T-cell (primary cell): ENCODE results near the gene CRB1. TPM values are rescaled to one million over a fixed set of nuclear protein-coding genes. Genes with fewer than 3 reads are reported as not detected.

Experiments
- ATAC-seq, 4 experiments: fragments of 200-7000 bp in 3 of 4; fragments of 150-1000 bp in 1 of 4; cut with Tn5 transposase; replicated peaks in 1 of 4; 1 replicate in 3 of 4; 2 replicates in 1 of 4; pipeline ENCODE4 v1.10.0; 2021; ENCODE audit warnings: moderate library complexity in 3 of 4, mild to moderate bottlenecking in 2 of 4, moderate number of reproducible peaks in 1 of 4
- CTCF ChIA-PET, 2 donors: fragments of 300-600 bp; sonication (Branson Sonifier 250); formaldehyde crosslinking; loops; one replicate each; lab custom pipeline; 2022; ENCODE audit warnings: antibody characterized with exemption in 2 of 2; lab: Charles Lee
- POLR2A ChIA-PET, 2 donors: fragments of 300-600 bp; sonication (Branson Sonifier 250); formaldehyde crosslinking; loops; one replicate each; lab custom pipeline; 2022; ENCODE audit warnings: antibody characterized with exemption in 2 of 2; lab: Charles Lee
- DNase-seq, 35 experiments: peaks; one replicate each; pipeline versions ENCODE4 v3.0.0 to v3.0.0-alpha.2; 2013 to 2023
- H3K27ac ChIP-seq: one replicate; pipeline ENCODE4 v1.5.1; 2013; ENCODE audit warnings: low read length
- H3K27me3 ChIP-seq, 2 experiments: replicated peaks in 1 of 2; 1 replicate in 1 of 2; 2 replicates in 1 of 2; pipeline versions ENCODE4 v1.6.1 to v1.7.0; 2013; ENCODE audit warnings: low read length in 1 of 2, mixed read lengths in 1 of 2; ENCODE audit not compliant: control insufficient read depth in 2 of 2, insufficient read depth in 2 of 2; ENCODE audit errors: extremely low read depth in 1 of 2
- H3K36me3 ChIP-seq, 2 donors: 1 replicate in 1 of 2; 2 replicates in 1 of 2; pipeline versions ENCODE4 v1.6.1 to v1.7.0; 2013; ENCODE audit warnings: low read length in 1 of 2; ENCODE audit not compliant: control insufficient read depth in 2 of 2, insufficient read depth in 1 of 2; ENCODE audit errors: extremely low read depth in 1 of 2
- H3K4me1 ChIP-seq, 2 experiments: 1 replicate in 1 of 2; 2 replicates in 1 of 2; pipeline versions ENCODE4 v1.6.1 to v1.7.0; 2013; ENCODE audit warnings: low read length in 2 of 2, mixed read lengths in 1 of 2; ENCODE audit not compliant: insufficient read depth in 2 of 2, control insufficient read depth in 1 of 2; ENCODE audit errors: extremely low read depth in 1 of 2
- H3K4me3 ChIP-seq, 2 donors: 1 replicate in 1 of 2; 2 replicates in 1 of 2; pipeline versions ENCODE4 v1.5.1 to v1.7.0; 2013; ENCODE audit warnings: mild to moderate bottlenecking in 2 of 2, low read length in 1 of 2, moderate library complexity in 1 of 2; ENCODE audit not compliant: control insufficient read depth in 1 of 2; ENCODE audit errors: extremely low read depth in 1 of 2
- H3K9me3 ChIP-seq: 2 replicates; pipeline ENCODE4 v1.7.0; 2013
- H3K27ac Mint-ChIP-seq, 2 donors: one replicate each; pipeline ENCODE4 v1.8.0; 2020 to 2021; ENCODE audit warnings: mild to moderate bottlenecking in 2 of 2, mixed read lengths in 2 of 2
- H3K27me3 Mint-ChIP-seq, 2 donors: one replicate each; pipeline ENCODE4 v1.8.0; 2021 to 2022; ENCODE audit warnings: mixed read lengths in 2 of 2
- H3K36me3 Mint-ChIP-seq: one replicate; pipeline ENCODE4 v1.8.0; 2021; ENCODE audit warnings: mixed read lengths
- H3K4me1 Mint-ChIP-seq, 3 donors: one replicate each; pipeline ENCODE4 v1.8.0; 2020 to 2022; ENCODE audit warnings: mixed read lengths in 3 of 3, mild to moderate bottlenecking in 1 of 3
- H3K4me3 Mint-ChIP-seq, 3 donors: one replicate each; pipeline ENCODE4 v1.8.0; 2020 to 2022; ENCODE audit warnings: mild to moderate bottlenecking in 3 of 3, mixed read lengths in 3 of 3, moderate library complexity in 3 of 3
- H3K9me3 Mint-ChIP-seq, 3 donors: one replicate each; pipeline ENCODE4 v1.8.0; 2020 to 2022; ENCODE audit warnings: mixed read lengths in 3 of 3
- WGBS: methylation state at CpG from one replicate; pipeline ENCODE4 v1.1.5; 2013; ENCODE audit warnings: missing lambda C conversion rate; ENCODE audit not compliant: insufficient coverage; 5-methylcytosine and 5-hydroxymethylcytosine counted together
- total RNA-seq, 35 experiments: library from RNA in 6 of 35; stranded (reverse) in 6 of 35; fragments of 120-200 nt in 1 of 35; gene quantifications; one replicate each; pipeline versions ENCODE4 v1.2.1 to v1.2.4 and lab custom pipeline; 2013 to 2026

The CRB1 gene
- total RNA-seq, 5 donors from 2014 or later (not counting 1 experiment from before 2014, with no cell fraction given) = 0.09 to 0.47 (median 0.33) TPM

- CTCF ChIA-PET = interaction anchor here in 1 of 2 donors (0.7 kb wide), 1 partner anchor 1921 kb away, joined by 3 read pairs; no protein-coding TSS in a partner anchor
- Mint-ChIP-seq H3K27me3 (no peaks in the 10 kb centered on the region), H3K4me3 (no peak overlapping the region), H3K4me1 (no peaks in the 10 kb centered on the region), H3K9me3 (no peaks in the 10 kb centered on the region), H3K27ac (no peak overlapping the region), H3K36me3 (no peaks in the 10 kb centered on the region)
- ATAC-seq (no peak), DNase-seq (no peak)
- H3K9me3 ChIP-seq = no peaks in the 10 kb centered on the region
- H3K27me3 ChIP-seq = peaks cover 0 to 3% of the 10 kb centered on the region in 2 experiments
- no peak overlapping the region for H3K4me3 ChIP-seq
- H3K4me1 ChIP-seq = no peaks in the 10 kb centered on the region
- H3K36me3 ChIP-seq = no peaks in the 10 kb centered on the region
- WGBS = 70% methylated on average over 4 of the region's 4 CpGs
- H3K27ac ChIP-seq = no peak overlapping the region
- POLR2A ChIA-PET = no interaction called here
These were observed 62.2 kb downstream of the CRB1 start for GRCh38 chr1:197330213-197330612.

- H3K36me3 Mint-ChIP-seq = no peaks in the 10 kb centered on the region
- Histone ChIP-seq H3K36me3 (no peaks in the 10 kb centered on the region), H3K9me3 (no peaks in the 10 kb centered on the region), H3K27me3 (peaks cover 0 to 3% of the 10 kb centered on the region in 2 experiments), H3K27ac (no peak overlapping the region), H3K4me1 (no peaks in the 10 kb centered on the region), H3K4me3 (no peak overlapping the region)
- H3K4me3 Mint-ChIP-seq = no peak overlapping the region
- H3K9me3 Mint-ChIP-seq = no peaks in the 10 kb centered on the region
- H3K27ac Mint-ChIP-seq = no peak overlapping the region
- no peak for ATAC-seq
- WGBS = no CpG with 5 or more reads among the region's 5 CpGs
- peaks cover 0 to 3% (median 3%) of the 10 kb centered on the region in 3 donors for H3K4me1 Mint-ChIP-seq
- DNase-seq = no peak
- POLR2A ChIA-PET = interaction anchor here (0.6 to 0.8 kb wide), 2 partner anchors 43 to 293 kb away, joined by 3 to 5 read pairs; no protein-coding TSS in a partner anchor
- CTCF ChIA-PET = interaction anchor here (0.6 to 1.8 kb wide), 3 partner anchors 8 to 179 kb away, joined by 3 to 6 read pairs (median 3); no protein-coding TSS in a partner anchor
- no peaks in the 10 kb centered on the region for H3K27me3 Mint-ChIP-seq
These were observed 63.5 kb downstream of the CRB1 start for GRCh38 chr1:197331565-197331964.

DNA sequence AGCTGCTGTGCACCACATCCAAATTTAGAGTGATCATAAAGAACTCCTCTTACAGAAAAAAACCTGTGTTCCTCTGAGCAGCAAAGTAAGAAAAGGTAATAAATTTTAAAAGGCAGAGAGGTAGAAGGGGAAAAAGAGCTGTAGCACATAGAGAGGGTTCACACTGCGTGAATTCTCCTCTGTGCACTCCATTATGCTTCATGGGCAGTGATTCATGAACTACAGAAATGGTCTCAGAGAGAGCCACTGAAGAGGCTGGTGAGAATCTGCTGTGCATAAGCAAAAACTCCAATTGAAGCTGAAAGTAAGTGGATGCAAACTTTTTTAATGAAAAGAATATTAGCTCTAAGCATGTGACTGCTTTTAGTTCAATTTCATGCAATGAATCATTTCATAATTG lies 65.0 kb downstream of the CRB1 start:
- no peaks in the 10 kb centered on the region for H3K9me3 ChIP-seq
- Mint-ChIP-seq H3K27me3 (no peaks in the 10 kb centered on the region), H3K4me1 (peaks cover 0 to 3% (median 3%) of the 10 kb centered on the region in 3 donors), H3K27ac (no peak overlapping the region), H3K9me3 (no peaks in the 10 kb centered on the region), H3K4me3 (no peak overlapping the region), H3K36me3 (no peaks in the 10 kb centered on the region)
- H3K27me3 ChIP-seq = peaks cover 0 to 3% of the 10 kb centered on the region in 2 experiments
- ChIA-PET CTCF (interaction anchor here in 1 of 2 donors (0.8 to 1.8 kb wide), 2 partner anchors 25 to 153 kb away, joined by 3 to 6 read pairs; no protein-coding TSS in a partner anchor), POLR2A (interaction anchor here in 1 of 2 donors (0.6 kb wide), 1 partner anchor 12 kb away, joined by 3 read pairs; no protein-coding TSS in a partner anchor)
- no peaks in the 10 kb centered on the region for H3K36me3 ChIP-seq
- H3K27ac ChIP-seq = no peak overlapping the region
- no peak overlapping the region for H3K4me3 ChIP-seq
- WGBS = 60% methylated on average over 1 of the region's 1 CpG
- no peak for DNase-seq
- H3K4me1 ChIP-seq = no peaks in the 10 kb centered on the region
- no peak for ATAC-seq

DNA sequence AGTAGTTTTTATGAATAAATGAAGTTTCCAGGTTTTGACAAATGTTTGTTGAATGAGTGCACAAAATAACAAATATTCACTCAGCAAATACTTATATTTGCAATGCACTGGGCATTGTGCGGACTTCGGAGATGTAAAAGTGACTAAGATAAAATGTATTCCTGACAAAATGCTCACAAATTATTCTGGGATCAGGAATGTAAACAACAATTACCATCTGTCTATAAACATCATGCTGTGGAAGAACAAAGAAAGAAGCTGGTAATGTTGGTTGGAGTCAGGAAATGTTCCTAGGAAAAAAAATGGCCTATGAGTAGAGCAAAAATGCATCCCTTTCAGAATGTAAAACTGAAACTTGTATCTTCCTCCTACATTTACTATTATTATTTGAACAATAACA lies 68.5 kb downstream of the CRB1 start:
- no CpG with 5 or more reads among the region's 2 CpGs for WGBS
- Histone ChIP-seq H3K4me3 (no peak overlapping the region), H3K4me1 (no peaks in the 10 kb centered on the region), H3K27me3 (peaks cover 0 to 6% of the 10 kb centered on the region in 2 experiments), H3K36me3 (no peaks in the 10 kb centered on the region), H3K27ac (no peak overlapping the region), H3K9me3 (no peaks in the 10 kb centered on the region)
- Mint-ChIP-seq H3K27ac (no peak overlapping the region), H3K9me3 (no peaks in the 10 kb centered on the region), H3K27me3 (no peaks in the 10 kb centered on the region), H3K4me1 (peaks cover 0 to 3% (median 3%) of the 10 kb centered on the region in 3 donors), H3K4me3 (no peak overlapping the region), H3K36me3 (no peaks in the 10 kb centered on the region)
- POLR2A ChIA-PET = no interaction called here
- no peak for DNase-seq
- CTCF ChIA-PET = interaction anchor here in 1 of 2 donors (1.9 kb wide), 1 partner anchor 157 kb away, joined by 11 read pairs; no protein-coding TSS in a partner anchor
- ATAC-seq = no peak

DNA sequence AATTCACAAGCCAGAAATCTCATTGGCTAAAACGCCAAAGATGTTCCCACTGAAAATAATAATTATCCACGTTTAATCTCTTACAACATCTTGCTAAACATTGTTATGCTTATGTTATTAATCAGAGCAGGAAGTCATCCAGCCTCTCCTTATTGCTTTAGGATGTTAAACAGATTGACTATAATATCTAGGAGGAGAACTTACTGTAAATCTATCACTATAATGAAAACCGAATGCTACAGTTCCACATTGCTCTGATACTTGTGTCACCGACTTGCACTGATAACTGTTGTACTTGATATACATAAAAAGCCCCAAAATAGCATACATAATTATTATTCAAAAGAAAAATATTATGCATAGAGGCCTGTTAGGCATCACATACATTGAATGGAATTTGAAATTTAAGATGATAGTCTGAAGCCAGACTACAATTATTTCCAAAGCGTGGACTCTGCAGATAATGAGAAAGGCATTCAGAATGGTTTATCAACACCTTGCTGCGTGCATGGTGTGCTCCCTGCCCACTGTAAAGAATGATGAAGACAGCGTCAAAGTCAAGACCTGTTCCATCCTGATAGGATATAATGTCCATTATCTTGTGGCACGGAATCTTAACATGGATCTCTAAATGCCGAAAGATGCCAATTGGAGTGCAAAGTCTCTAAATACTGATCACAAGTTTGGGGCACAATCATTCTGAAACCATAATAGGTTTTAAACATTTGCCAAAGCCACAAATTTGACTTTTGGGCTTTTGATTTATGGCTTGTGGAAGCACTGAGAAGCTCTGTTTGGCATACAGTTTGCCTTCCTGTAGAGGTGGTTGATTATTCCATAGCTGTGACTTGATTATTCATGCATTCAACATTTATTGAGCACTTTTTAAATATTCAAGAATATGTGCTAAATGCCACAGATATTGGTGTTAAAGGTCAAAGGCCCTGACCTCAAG lies 71.3 kb downstream of the CRB1 start:
- H3K4me1 Mint-ChIP-seq = peaks cover 0 to 5% (median 3%) of the 10 kb centered on the region in 3 donors
- Histone ChIP-seq H3K27me3 (peaks cover 0 to 3% of the 10 kb centered on the region in 2 experiments), H3K27ac (no peak overlapping the region), H3K9me3 (no peaks in the 10 kb centered on the region), H3K4me1 (no peaks in the 10 kb centered on the region), H3K4me3 (no peak overlapping the region), H3K36me3 (no peaks in the 10 kb centered on the region)
- no peak overlapping the region for H3K27ac Mint-ChIP-seq
- DNase-seq = no peak
- ChIA-PET CTCF (no interaction called here), POLR2A (no interaction called here)
- H3K36me3 Mint-ChIP-seq = no peaks in the 10 kb centered on the region
- no peak for ATAC-seq
- no peak overlapping the region for H3K4me3 Mint-ChIP-seq
- H3K9me3 Mint-ChIP-seq = no peaks in the 10 kb centered on the region
- 71% methylated on average over 3 of the region's 9 CpGs for WGBS
- H3K27me3 Mint-ChIP-seq = peaks cover 0 to under 1% of the 10 kb centered on the region in 2 donors

GRCh38 chr1:197341626-197342025 lies 73.6 kb downstream of the CRB1 start:
- no peaks in the 10 kb centered on the region for H3K9me3 ChIP-seq
- Mint-ChIP-seq H3K27ac (no peak overlapping the region), H3K4me1 (peaks cover 0 to 3% (median 0%) of the 10 kb centered on the region in 3 donors), H3K36me3 (no peaks in the 10 kb centered on the region), H3K9me3 (no peaks in the 10 kb centered on the region), H3K4me3 (no peak overlapping the region), H3K27me3 (peaks cover 0 to 3% of the 10 kb centered on the region in 2 donors)
- H3K4me1 ChIP-seq = no peaks in the 10 kb centered on the region
- ChIA-PET CTCF (no interaction called here), POLR2A (no interaction called here)
- ATAC-seq (no peak), DNase-seq (no peak)
- 71% methylated on average over 1 of the region's 1 CpG for WGBS
- H3K4me3 ChIP-seq = no peak overlapping the region
- H3K27me3 ChIP-seq = peaks cover 0 to 3% of the 10 kb centered on the region in 2 experiments
- no peaks in the 10 kb centered on the region for H3K36me3 ChIP-seq
- no peak overlapping the region for H3K27ac ChIP-seq
